IMR-90 (cell line): ENCODE data around the gene EML6. TPM values are rescaled to one million over a fixed set of nuclear protein-coding genes. Genes with fewer than 3 reads are reported as not detected.

ENCODE experiments used
- ATAC-seq: fragments of 200-7000 bp; cut with Tn5 transposase; 2 replicates; pipeline ENCODE4 v1.9.1; 2020; ENCODE audit warnings: low read depth, mild to moderate bottlenecking, moderate library complexity
- BruUV-seq: library from RNA; stranded (reverse); fragments of 400-500 nt; replicated peaks from 2 replicates; lab custom pipeline; 2021; lab: Mats Ljungman, UMichigan
- CTCF ChIA-PET: fragments of 300-600 bp; formaldehyde crosslinking; extraction: SDS; loops from one replicate; lab custom pipeline; 2021; ENCODE audit warnings: antibody characterized with exemption; lab: Yijun Ruan, JAX
- POLR2A ChIA-PET: fragments of 300-600 bp; sonication (Branson Sonifier 250); formaldehyde crosslinking; loops from one replicate; lab custom pipeline; 2022; ENCODE audit warnings: antibody characterized with exemption; ENCODE audit not compliant: unreplicated experiment; lab: Charles Lee
- DNase-seq: peaks from one replicate; pipeline ENCODE4 v3.0.0; 2013
- H2AFZ ChIP-seq: replicated peaks from 2 replicates; pipeline ENCODE3; 2013; ENCODE audit warnings: low read length, mild to moderate bottlenecking; ENCODE audit not compliant: poor library complexity
- H2AK5ac ChIP-seq: 2 replicates; pipeline ENCODE4 v1.6.1; 2013; ENCODE audit warnings: low read depth, low read length, inconsistent platforms
- H2AK9ac ChIP-seq: replicated peaks from 2 replicates; pipeline ENCODE3; 2013; ENCODE audit warnings: mild to moderate bottlenecking, low read depth, low read length, moderate library complexity; ENCODE audit not compliant: poor library complexity
- H2BK120ac ChIP-seq: 2 replicates; pipeline ENCODE4 v1.6.1; 2013; ENCODE audit warnings: low read depth, low read length, inconsistent platforms
- H2BK15ac ChIP-seq: 3 replicates; pipeline ENCODE4 v1.6.1; 2013; ENCODE audit warnings: low read depth, low read length, inconsistent platforms
- H2BK20ac ChIP-seq: 2 replicates; pipeline ENCODE4 v1.6.1; 2013; ENCODE audit warnings: low read depth, mild to moderate bottlenecking, inconsistent platforms, low read length, moderate library complexity
- H2BK5ac ChIP-seq: 2 replicates; pipeline ENCODE4 v1.6.1; 2013; ENCODE audit warnings: mild to moderate bottlenecking, low read depth, low read length, inconsistent platforms; ENCODE audit not compliant: poor library complexity, severe bottlenecking
- H3K14ac ChIP-seq: replicated peaks from 2 replicates; pipeline ENCODE4 v1.6.1; 2013; ENCODE audit warnings: low read depth, low read length, inconsistent platforms
- H3K18ac ChIP-seq: 2 replicates; pipeline ENCODE4 v1.6.1; 2013; ENCODE audit warnings: low read depth, low read length, control low read depth
- H3K23ac ChIP-seq: 2 replicates; pipeline ENCODE4 v1.6.1; 2013; ENCODE audit warnings: low read depth, low read length, inconsistent platforms
- H3K27ac ChIP-seq: 2 replicates; pipeline ENCODE4 v1.5.1; 2013; ENCODE audit warnings: mild to moderate bottlenecking, control low read depth, low read length; ENCODE audit not compliant: insufficient read depth
- H3K27me3 ChIP-seq: 2 replicates; pipeline ENCODE4 v1.6.1; 2013; ENCODE audit warnings: low read length; ENCODE audit not compliant: control insufficient read depth, insufficient read depth
- H3K36me3 ChIP-seq: 2 replicates; pipeline ENCODE4 v1.6.1; 2013; ENCODE audit warnings: low read length, mixed read lengths; ENCODE audit not compliant: control insufficient read depth, insufficient read depth
- H3K4ac ChIP-seq: 2 replicates; pipeline ENCODE4 v1.6.1; 2013; ENCODE audit warnings: low read depth, low read length, inconsistent platforms
- H3K4me1 ChIP-seq: 2 replicates; pipeline ENCODE4 v1.6.1; 2013; ENCODE audit warnings: low read length, mixed read lengths; ENCODE audit not compliant: control insufficient read depth, insufficient read depth
- H3K4me2 ChIP-seq: 2 replicates; pipeline ENCODE4 v1.6.1; 2013; ENCODE audit warnings: low read depth, mild to moderate bottlenecking, control low read depth, low read length, moderate library complexity
- H3K4me3 ChIP-seq: 2 replicates; pipeline ENCODE4 v1.5.1; 2013; ENCODE audit warnings: low read depth, mild to moderate bottlenecking, control low read depth, low read length, moderate library complexity; ENCODE audit not compliant: insufficient read depth
- H3K56ac ChIP-seq: 2 replicates; pipeline ENCODE4 v1.6.1; 2013; ENCODE audit warnings: low read length, inconsistent platforms; ENCODE audit not compliant: insufficient read depth; ENCODE audit errors: extremely low read depth
- H3K79me1 ChIP-seq, 2 experiments: 2 replicates each; pipeline ENCODE4 v1.6.1; 2013; ENCODE audit warnings: low read length in 2 of 2, inconsistent platforms in 1 of 2, low read depth in 1 of 2
- H3K9ac ChIP-seq: 2 replicates; pipeline ENCODE4 v1.6.1; 2013; ENCODE audit warnings: low read depth, low read length, control low read depth
- H3K9me1 ChIP-seq: 2 replicates; pipeline ENCODE4 v1.6.1; 2013; ENCODE audit warnings: low read length, inconsistent platforms; ENCODE audit not compliant: insufficient read depth
- H3K9me3 ChIP-seq: 2 replicates; pipeline ENCODE4 v1.6.1; 2013; ENCODE audit warnings: low read length; ENCODE audit not compliant: control insufficient read depth, insufficient read depth
- H4K20me1 ChIP-seq: 2 replicates; pipeline ENCODE4 v1.6.1; 2013; ENCODE audit warnings: low read length, inconsistent platforms; ENCODE audit not compliant: insufficient read depth
- H4K5ac ChIP-seq: 2 replicates; pipeline ENCODE4 v1.6.1; 2013; ENCODE audit warnings: mild to moderate bottlenecking, low read depth, low read length, control low read depth
- H4K8ac ChIP-seq, 2 experiments: 2 replicates each; pipeline ENCODE4 v1.6.1; 2013; ENCODE audit warnings: low read depth in 2 of 2, low read length in 2 of 2, control low read depth in 1 of 2, inconsistent platforms in 1 of 2
- H4K91ac ChIP-seq: 2 replicates; pipeline ENCODE4 v1.6.1; 2013; ENCODE audit warnings: low read depth, low read length, inconsistent platforms; ENCODE audit not compliant: insufficient read depth
- BHLHE40 ChIP-seq: fragments of 150-350 bp; IDR thresholded peaks from 2 replicates; pipeline ENCODE4 v1.6.1; 2016; ENCODE audit warnings: mild to moderate bottlenecking, low read depth, low read length
- FOS ChIP-seq: fragments of 150-350 bp; IDR thresholded peaks from 2 replicates; pipeline ENCODE4 v1.6.1; 2016; ENCODE audit warnings: low read depth, low read length
- MAFK ChIP-seq: IDR thresholded peaks from 2 replicates; pipeline ENCODE4 v1.6.1; 2012; ENCODE audit warnings: low read depth, low read length, improper control_type of control experiment
- MAZ ChIP-seq: IDR thresholded peaks from 2 replicates; pipeline ENCODE4 v1.6.1; 2012; ENCODE audit warnings: low read depth, mild to moderate bottlenecking, low read length, improper control_type of control experiment, moderate library complexity, borderline replicate concordance
- MXI1 ChIP-seq: IDR thresholded peaks from 2 replicates; pipeline ENCODE4 v1.6.1; 2012; ENCODE audit warnings: low read depth, mild to moderate bottlenecking, low read length, moderate library complexity, borderline replicate concordance
- NFE2L2 ChIP-seq: fragments of 150-350 bp; IDR thresholded peaks from 2 replicates; pipeline ENCODE4 v1.6.1; 2016; ENCODE audit warnings: low read depth, mild to moderate bottlenecking, low read length
- RCOR1 ChIP-seq: IDR thresholded peaks from 2 replicates; pipeline ENCODE4 v1.6.1; 2012; ENCODE audit warnings: mild to moderate bottlenecking, low read length, improper control_type of control experiment; ENCODE audit not compliant: insufficient replicate concordance
- RFX5 ChIP-seq: IDR thresholded peaks from 2 replicates; pipeline ENCODE4 v1.8.0; 2012; ENCODE audit warnings: low read depth, mild to moderate bottlenecking, low read length, moderate library complexity
- SMC3 ChIP-seq: fragments of 150-350 bp; IDR thresholded peaks from 2 replicates; pipeline ENCODE4 v1.6.1; 2016; ENCODE audit warnings: low read depth, mild to moderate bottlenecking, antibody characterized with exemption, low read length, moderate library complexity
- USF2 ChIP-seq: fragments of 150-350 bp; IDR thresholded peaks from 2 replicates; pipeline ENCODE4 v1.6.1; 2017; ENCODE audit warnings: mild to moderate bottlenecking, antibody characterized with exemption, low read length, low read depth
- WGBS, 2 experiments: methylation state at CpG; one replicate each; pipeline versions ENCODE4 v1.1.5 to v1.1.7; 2013; ENCODE audit warnings: missing lambda C conversion rate in 2 of 2; ENCODE audit not compliant: insufficient read length in 1 of 2; ENCODE audit errors: extremely low coverage in 2 of 2; 5-methylcytosine and 5-hydroxymethylcytosine counted together
- dilution Hi-C: fragments of 300-500 bp; cut with HindIII; formaldehyde crosslinking; loops from one replicate; pipeline ENCODE4 v1.14.3; 2018; ENCODE audit warnings: low sequenced_read_pairs; ENCODE audit not compliant: unreplicated experiment
- in situ Hi-C: fragments of 300-500 bp; cut with MboI; formaldehyde crosslinking; loops from 3 replicates; pipeline ENCODE4 v1.14.3; 2019; ENCODE audit warnings: low sequenced_read_pairs, inconsistent platforms, mixed read lengths
- intact Hi-C: fragments of 100-400 bp; cut with micrococcal nuclease; formaldehyde crosslinking; loops from 2 replicates; pipeline ENCODE4 v1.10.0; 2022
- polyA plus RNA-seq, 3 experiments: library from polyadenylated mRNA; depleted of rRNA; stranded (reverse); fragments of >200 nt; gene quantifications; 2 replicates each; pipeline ENCODE4 v1.2.3, GENCODE V29; 2012; ENCODE audit warnings: low replicate concordance in 1 of 3
- total RNA-seq: library from RNA; depleted of rRNA; stranded (reverse); fragments of >200 nt; gene quantifications from 2 replicates; pipeline ENCODE4 v1.2.3, GENCODE V29; 2012
- TF ChIP-seq, protein P1 (sequence below): conservative IDR thresholded peaks from 2 replicates; pipeline ENCODE4 v1.5.1; 2012; ENCODE audit warnings: mild to moderate bottlenecking, low read depth, low read length, improper control_type of control experiment

EML6 gene
- total and polyA plus RNA-seq, 2 of the 4 experiments (the other 2 are of a cell fraction) = 0.18 to 0.19 TPM

- no peak overlapping the region for H3K4ac ChIP-seq
- H3K4me3 ChIP-seq = no peak overlapping the region
- no peak overlapping the region for H2AK9ac ChIP-seq
- intact Hi-C loops (no loop called here), dilution Hi-C loops (no loop called here), in situ Hi-C loops (no loop called here)
- ChIA-PET CTCF (no interaction called here), POLR2A (no interaction called here)
- ATAC-seq (no peak), DNase-seq (no peak)
- H3K4me2 ChIP-seq = no peak overlapping the region
- no peak overlapping the region for H3K56ac ChIP-seq
- peaks cover 63% of the 10 kb centered on the region for H4K20me1 ChIP-seq
- no peak overlapping the region for H2BK20ac ChIP-seq
- peaks cover 29% of the 10 kb centered on the region for H3K36me3 ChIP-seq
- no peak overlapping the region for H2BK15ac ChIP-seq
- no peaks in the 10 kb centered on the region for H3K27me3 ChIP-seq
- H3K18ac ChIP-seq = no peak overlapping the region
- H4K91ac ChIP-seq = no peak overlapping the region
- no CpG with 5 or more reads among the region's 4 CpGs for WGBS, 2 experiments
- H3K9ac ChIP-seq = no peak overlapping the region
- H3K4me1 ChIP-seq = peaks cover 6% of the 10 kb centered on the region; the same call in 1 of the 2 replicates
- no peak overlapping the region for H2BK5ac ChIP-seq
- no peak overlapping the region for H4K5ac ChIP-seq
- H2BK120ac ChIP-seq = no peak overlapping the region
- H3K79me1 ChIP-seq = peaks cover 41 to 76% of the 10 kb centered on the region in 2 experiments
- H3K27ac ChIP-seq = no peak overlapping the region
- no peak overlapping the region for H3K14ac ChIP-seq
- peaks cover 44% of the 10 kb centered on the region for H3K9me1 ChIP-seq
- no peak overlapping the region for H2AK5ac ChIP-seq
- no peak for TF ChIP-seq SMC3
- no peak for TF ChIP-seq FOS
- TF ChIP-seq NFE2L2 = no peak
- no peak for TF ChIP-seq RCOR1
- no peak for TF ChIP-seq MAFK
- no peak for TF ChIP-seq MXI1
- TF ChIP-seq MAZ = no peak
- no peak for TF ChIP-seq USF2
- TF ChIP-seq RFX5 = no peak
- TF ChIP-seq BHLHE40 = no peak
- TF ChIP-seq, protein P1, sequence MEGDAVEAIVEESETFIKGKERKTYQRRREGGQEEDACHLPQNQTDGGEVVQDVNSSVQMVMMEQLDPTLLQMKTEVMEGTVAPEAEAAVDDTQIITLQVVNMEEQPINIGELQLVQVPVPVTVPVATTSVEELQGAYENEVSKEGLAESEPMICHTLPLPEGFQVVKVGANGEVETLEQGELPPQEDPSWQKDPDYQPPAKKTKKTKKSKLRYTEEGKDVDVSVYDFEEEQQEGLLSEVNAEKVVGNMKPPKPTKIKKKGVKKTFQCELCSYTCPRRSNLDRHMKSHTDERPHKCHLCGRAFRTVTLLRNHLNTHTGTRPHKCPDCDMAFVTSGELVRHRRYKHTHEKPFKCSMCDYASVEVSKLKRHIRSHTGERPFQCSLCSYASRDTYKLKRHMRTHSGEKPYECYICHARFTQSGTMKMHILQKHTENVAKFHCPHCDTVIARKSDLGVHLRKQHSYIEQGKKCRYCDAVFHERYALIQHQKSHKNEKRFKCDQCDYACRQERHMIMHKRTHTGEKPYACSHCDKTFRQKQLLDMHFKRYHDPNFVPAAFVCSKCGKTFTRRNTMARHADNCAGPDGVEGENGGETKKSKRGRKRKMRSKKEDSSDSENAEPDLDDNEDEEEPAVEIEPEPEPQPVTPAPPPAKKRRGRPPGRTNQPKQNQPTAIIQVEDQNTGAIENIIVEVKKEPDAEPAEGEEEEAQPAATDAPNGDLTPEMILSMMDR = no peak
- no peak overlapping the region for H3K23ac ChIP-seq
- no peaks in the 10 kb centered on the region for H3K9me3 ChIP-seq
- no peak overlapping the region for H4K8ac ChIP-seq
- H2AFZ ChIP-seq = no peak overlapping the region
- no TSS peak for BruUV-seq
Observed at GRCh38 chr2:54967269-54967668, 243.8 kb downstream of the EML6 start.
